Activated CD8-positive, alpha-beta memory T cell treated with anti-CD3 and anti-CD28 coated beads, Interleukin-2, amount 50 U/mL, for 4 hours (primary cell): ENCODE results near the gene ARHGEF28.

Experiments
- DNase-seq: peaks from one replicate; pipeline ENCODE4 v3.0.0-alpha.2; 2020

The ARHGEF28 gene

DNA sequence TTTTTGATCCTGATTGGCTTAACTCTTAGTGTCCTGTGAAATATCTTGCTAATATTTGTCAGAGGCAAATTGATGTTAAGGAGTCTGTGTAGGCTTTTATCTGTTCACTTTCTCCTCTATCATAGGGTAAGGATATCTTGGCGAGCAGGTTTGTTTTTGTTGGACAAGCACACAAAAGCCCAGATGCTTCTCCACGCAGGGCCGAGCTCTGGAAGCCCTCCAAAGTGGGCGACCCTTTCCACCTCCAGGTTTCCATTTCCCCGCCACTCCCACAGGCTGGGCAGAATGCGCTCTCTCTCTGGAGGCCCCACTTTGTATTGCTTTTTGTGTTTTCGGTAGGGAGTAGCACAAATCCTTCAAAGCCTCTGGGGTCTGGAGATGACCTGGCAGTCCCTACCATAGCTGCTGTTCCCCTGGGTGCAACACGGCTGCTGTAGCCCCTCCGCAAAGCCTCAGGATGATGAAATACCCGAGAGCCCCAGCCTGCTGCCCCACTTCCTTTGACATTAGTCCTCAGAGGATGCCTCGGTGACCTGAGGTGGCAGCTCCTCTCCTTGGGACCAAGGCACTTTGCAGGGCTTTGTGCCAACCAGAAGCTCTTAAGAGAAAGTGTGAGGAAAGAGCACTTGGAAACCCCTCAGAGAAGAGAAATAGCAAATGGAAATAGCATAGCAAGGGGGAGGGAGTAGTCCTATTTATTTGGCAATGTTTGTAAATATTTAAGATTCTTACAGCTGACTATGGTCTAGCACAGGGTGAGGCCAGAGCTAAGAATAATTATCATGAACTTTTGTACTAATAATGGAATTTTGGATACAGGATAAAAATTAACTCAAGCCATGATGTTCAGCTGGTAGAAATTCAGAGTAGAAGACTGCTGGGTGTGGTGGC is 122.8 kb downstream of the ARHGEF28 start:
- no peak for DNase-seq

DNA sequence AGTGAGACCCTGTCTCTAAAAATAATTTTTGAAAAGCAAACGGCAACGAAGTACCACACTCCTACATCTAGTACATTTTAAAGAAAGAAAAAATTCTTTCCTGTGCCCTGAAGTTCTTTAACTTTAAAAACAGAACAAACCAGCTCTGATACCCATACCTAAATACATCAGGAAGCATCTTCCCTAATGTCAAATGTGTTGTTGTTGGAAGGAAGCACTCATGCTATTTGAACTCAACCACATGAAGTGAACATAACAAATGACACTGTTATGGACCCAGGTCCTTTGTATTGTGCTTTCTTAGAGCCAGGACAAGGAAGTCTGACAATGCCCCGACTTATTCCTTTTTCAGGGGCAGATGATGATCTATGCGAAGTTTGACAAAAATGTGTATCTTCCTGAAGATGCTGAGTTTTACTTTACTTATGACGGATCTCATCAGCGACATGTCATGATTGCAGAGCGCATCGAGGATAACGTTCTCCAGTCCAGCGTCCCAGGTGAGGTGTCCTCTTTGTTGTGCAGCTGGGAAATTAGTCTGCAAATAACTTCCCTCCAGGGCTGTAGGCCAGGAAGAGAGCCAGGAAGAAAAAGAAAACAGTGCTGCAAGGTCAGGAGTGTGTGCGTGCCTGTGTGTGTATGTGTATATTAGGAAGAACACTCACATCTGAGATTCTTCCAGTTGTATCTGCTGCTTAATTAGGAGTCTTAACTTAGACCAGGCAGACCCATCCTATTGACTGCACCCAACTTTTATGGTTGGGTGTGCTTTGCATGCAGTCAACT is 123.7 kb downstream of the ARHGEF28 start:
- no peak for DNase-seq

DNA sequence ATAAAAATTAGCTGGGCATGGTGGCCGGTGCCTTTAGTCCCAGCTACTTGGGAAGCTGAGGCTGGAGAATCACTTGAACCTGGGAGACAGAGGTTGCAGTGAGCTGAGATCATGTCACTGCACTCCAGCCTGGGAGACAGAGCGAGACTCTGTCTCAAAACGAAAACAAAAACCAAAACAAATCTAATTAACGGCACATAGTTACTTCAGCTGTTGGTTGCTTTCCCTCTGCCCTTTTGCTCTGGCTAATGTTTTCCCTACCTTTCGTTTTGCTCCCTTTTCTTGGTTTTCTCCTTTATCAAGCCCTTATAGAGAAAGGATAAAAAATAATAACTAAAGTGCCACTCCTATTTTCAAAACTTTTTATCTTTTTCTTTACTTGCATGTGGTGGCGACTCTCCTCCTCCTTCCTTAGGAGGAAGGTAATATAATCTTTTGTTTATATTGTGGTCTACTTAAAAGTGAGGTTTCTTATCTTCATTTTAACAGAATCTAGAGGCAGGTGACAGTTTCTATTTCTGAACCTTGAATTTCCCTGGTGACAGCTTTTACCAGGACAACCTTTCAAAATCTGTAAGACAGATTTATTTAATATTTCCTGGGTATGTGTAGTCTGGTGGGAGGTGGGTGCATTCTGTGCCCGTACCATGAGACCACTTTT is 125.4 kb downstream of the ARHGEF28 start:
- DNase-seq, result no peak

DNA sequence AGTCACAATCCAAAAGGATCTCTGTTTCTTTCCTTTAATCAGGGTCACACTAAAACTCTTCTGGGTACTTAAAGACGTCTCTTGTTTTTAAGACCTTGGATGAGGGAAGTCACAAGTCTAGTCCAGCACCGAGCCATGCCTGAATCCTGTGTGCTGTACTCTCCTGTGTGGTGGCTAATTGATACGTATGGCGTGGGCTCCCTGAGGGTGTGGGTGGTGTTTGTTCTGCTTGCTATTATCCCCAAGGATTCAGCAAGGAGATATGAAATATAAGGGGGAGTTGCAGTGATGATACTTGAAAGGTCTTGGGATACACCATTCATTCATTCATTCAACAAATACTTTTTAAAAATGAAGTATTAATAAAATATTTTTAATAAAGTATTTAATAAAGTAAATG is 128.3 kb downstream of the ARHGEF28 start:
- no peak for DNase-seq

DNA sequence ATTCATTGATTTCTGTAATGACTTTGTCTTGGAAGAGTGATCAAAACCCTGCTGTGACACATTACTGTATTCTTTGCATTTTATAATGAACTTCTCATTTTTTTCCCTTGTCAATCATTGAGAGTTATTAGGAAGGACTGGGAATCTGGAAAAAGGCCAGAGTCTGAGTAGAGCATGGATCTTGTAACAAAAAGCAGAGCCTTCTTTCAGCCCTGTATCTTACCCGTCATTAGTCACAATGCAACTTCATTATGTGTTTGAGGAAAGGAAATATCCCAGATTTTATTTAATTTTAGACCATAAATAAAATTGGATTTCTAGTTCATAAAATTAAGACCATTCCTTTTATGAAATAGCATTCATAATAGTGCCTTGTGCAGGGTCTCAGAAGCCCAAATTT is 131.4 kb downstream of the ARHGEF28 start:
- DNase-seq, result no peak

DNA sequence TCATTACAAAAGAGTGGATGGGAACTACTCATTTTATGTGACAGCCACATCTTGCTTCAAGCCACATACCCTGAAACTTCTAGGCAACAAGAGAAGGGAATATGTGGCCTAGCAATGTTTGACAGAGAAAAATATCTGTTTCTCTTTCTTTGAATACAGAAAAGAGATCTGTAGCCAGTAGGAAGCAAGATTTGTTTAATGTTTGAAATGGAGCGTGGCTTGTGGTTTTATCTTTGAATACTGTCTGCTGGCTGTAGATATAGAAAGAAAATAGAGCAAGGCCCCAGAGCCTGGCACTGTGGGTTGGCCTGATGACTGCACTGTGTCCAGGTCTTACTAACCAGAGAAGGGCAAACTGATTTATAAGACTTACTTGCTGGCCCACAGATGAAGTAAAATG is 133.8 kb downstream of the ARHGEF28 start:
- DNase-seq, result no peak

DNA sequence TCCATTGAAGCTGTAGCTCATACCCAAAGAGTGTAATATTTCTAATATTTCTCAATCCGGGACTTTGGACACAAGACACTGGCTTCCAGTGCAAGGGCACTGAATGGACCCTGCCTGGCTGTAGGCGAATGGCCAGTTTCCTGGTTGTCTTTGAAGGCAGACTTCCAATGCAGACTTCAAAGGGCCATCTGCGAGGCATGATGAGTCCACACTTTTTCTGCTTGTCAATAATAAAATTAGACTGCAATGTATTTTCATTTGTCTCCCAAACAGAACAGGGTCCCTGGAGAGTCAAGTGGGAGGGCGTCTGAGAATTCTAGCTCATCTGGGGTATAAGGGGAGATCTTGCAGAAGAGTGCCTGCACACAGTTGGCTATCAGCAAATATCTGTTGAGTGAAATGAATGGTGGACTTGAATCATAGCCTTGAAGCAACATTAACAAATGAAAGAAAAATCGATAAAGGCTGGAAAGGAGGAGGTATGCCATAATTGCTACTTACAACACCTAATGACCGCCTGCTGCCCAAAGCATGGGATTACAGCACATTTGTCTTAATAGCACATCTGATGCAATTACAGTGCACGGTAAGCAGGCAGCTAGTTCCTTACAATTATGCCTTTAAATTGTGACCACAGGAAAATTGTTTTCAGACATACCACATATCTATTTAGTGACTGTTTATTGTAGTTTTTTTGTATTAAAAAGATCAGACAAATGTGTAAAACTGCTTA is 137.5 kb downstream of the ARHGEF28 start:
- no peak for DNase-seq

DNA sequence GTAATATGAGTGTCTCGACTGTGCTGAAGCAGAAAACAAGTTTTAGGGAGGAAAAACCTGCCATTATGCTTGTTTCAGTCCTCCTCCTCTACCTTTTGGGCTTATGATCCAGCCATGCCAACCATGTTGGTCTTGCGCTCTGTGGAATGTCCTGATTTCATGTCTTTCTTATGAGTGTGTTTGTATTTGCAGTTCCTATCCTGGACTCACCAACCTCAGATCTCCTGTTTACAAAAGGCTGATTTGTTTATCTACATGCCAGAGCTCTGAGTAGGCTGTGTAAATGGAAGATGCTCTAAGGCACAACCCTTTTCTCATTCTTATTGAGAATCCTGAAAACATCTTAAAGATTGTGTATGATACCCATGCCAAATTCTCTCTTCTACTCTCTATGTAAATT is 138.6 kb downstream of the ARHGEF28 start:
- no peak for DNase-seq

DNA sequence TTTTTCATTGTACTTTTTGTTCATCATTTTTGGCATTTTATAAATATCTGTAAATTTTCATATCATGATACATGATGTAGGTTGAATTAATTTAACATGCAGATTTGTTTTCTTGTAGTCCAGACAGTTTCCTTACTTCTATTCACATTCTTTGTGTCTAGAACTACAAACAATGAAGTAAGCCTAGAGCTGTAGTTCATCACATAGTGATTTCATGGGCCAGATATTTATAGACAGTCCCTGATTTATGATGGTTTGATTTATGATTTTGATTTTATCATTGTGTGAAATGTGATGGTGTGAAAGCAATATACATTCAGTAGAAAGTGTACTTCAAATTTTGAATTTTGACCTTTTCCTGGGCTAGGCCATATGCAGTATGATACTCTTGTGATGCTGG is 139.0 kb downstream of the ARHGEF28 start:
- no peak for DNase-seq

DNA sequence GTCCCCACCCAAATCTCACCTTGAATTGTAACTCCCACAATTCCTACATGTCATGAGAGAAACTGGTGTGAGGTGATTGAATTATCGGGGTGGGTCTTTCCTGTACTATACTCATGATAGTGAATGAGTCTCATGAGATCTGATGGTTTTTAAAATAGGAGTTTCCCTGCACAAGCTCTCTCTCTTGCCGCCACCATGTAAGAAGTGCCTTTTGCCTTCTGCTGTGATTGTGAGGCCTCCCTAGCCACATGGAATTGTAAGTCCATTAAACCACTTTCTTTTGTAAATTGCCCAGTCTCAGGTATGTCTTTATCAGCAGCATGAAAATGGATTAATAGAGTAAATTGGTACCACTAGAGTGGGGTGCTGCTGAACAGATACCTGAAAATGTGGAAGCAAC is 140.9 kb downstream of the ARHGEF28 start:
- no peak for DNase-seq

DNA sequence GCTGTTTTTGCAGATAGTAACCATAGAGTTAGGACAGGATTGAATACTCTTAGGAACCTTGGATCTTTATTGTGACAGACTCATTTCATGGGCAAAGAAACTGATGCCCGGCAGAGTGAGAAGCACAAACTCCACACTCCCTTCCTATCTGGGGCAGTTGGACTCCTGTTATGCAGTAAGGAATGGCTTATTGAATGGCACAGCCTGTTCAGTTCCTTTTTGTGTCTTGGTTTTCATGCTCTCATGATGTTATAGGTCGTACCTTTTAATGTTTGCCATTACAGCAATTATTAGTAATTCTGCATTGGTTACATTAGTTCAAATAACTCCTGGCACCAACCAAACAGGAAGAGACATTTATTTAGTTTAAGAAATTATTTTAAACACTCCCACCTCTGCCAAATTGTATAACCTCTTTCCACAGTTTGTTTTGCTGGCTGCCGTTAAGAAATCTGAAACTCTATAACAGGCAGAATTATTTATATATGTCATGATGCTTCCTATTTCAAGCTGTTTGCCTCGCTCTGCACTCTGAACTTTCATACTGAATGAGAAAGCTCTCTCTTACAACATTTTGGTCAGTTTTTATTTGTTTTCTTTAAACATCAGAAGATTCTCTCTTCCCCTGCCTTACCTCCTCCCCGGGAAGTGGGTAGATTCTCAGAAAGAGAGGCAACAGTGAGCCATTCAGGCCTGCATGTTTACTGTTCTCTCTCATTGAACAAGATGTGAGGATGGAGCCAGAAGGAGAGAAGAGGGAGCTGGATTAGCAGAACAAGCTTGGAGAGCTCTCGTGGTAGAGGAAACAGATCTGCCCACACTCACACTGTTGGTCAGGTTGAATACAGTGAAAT is 144.4 kb downstream of the ARHGEF28 start:
- no peak for DNase-seq

DNA sequence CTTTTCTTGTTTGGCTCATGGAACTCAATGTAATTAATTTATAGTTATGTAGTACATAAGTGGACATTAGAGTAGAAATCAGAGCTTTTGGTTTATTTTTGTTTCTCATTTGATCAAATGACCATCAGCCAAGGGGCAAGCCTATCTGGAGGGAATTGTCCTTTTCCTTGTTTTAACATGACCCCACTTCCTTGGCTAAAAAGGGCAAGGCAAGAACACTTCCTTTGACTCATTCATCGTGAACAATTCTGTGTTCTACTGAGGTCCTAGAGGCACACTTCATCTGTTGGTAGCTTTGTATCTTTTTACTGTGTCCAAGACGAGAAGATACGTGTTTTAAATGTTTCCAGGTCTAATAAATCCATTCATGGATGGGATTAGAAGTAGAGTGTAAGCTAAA is 148.9 kb downstream of the ARHGEF28 start:
- DNase-seq, result no peak

DNA sequence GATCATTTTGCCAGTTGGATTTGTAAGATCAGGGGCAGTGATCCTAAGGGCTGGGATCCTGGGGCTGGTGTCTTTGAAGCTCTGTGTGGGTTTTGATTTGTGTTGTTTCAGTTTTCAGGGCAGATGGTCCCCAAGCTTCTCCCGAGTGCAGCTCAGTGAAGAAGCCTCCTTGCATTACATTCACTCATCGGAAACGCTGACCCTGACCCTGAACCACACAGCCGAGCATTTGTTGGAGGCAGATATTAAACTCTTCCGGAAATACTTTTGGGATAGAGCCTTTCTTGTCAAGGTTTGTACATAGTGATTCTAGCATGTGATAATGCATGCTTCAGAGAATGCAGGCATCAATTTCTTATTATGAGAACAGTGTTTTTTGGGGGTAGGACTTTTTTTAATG is 150.4 kb downstream of the ARHGEF28 start:
- DNase-seq, result no peak

DNA sequence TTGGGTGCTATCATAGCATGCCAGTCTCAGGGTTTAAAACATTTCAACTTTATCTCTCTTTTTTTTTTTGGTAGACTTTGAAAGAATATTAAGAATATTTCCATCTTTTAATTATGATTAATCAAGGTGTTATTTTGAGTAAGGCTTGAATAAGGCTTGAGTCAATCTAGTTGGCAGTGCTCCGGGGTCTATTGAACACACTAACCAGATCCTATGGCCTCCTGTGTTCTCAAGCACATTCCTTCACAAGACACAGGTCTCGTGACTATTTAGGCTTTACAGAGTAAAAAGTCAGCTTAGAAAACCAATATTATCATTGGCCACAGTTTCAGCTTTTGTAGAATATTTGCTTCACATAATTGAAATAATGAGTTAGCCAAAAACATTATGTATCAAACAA is 151.2 kb downstream of the ARHGEF28 start:
- no peak for DNase-seq

DNA sequence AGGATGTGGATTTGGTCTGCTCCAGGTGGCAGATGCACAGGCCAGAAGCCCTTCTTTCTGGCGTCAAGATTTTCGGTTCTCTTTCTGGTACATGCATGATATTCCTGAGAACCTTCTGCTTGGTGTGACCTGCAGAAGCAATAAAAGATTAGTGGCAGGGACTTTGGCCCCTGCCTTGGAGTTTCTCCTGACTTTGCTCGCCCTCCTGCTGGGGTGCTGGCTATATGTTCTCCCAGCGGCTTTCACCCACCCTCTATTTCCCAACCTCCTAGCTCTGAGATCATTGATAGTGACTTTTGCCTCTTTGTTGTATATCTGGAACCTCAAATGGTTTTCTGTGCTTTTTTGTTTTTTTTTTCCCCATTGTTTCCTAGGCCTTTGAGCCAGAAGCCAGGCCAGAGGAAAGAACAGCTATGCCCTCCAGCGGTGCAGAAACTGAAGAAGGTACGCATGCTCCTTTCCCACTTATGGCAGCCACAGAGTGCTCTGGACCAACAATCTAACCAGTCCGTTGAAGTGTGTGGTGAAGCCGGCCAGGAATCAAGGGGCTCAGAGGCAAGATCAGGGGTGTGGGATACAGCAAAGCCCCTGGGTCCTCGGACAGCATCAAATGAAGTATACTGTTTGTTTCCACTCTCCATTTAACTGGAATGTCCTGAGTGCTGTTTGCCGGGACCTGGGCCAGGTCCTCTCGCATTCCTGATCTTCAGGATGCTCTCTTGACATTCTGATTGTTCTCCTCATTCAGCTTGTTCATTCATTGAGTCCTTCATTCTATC is 154.5 kb downstream of the ARHGEF28 start:
- no peak for DNase-seq

DNA sequence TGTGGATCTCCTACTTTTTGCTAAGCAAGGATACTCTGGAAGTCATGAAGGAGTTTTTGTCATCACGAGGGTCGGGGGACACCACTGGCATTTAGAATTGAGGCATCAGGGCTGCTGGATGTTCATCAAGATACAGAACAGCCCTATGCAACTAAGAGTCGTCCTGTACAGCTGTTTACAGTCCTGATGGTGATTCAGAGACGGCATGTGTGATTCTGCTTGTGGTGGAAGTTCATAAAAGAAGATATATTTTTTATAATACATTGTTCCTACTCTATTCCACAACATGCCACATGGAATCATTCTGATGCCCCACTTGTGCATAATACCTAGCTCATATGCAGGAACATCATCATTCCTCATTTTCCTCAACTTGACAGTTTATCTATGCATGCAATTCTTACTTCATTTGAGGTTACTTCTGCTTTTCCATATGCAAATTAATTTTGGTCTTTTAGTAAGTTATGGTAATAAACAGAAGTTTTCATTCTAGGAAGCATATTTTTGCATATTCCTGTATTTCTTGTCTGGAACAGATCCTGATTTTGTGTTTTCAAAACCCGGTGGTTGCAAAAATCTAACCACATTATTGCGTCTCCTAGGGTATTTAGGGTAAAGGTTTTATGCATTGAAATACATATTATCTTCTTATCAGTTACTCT is 155.2 kb downstream of the ARHGEF28 start:
- no peak for DNase-seq

DNA sequence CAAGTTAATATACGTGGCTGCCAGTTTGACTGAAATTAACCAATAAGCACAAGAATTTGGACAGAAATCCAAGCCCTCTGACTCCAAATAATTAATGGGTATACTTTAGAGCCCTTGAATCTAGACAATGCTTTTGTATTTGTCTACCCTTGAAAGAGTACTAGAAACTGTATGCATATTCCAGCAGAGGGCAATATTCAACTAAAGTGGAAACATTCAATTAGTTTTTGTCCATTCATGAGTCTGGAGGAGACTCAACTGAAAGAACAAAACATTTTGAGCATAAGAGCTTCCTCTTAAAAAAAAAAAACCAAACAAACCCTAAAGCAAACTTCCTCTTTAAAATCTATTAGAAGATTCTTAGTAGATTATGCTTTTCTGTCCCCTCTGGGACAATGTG is 157.8 kb downstream of the ARHGEF28 start:
- no peak for DNase-seq

DNA sequence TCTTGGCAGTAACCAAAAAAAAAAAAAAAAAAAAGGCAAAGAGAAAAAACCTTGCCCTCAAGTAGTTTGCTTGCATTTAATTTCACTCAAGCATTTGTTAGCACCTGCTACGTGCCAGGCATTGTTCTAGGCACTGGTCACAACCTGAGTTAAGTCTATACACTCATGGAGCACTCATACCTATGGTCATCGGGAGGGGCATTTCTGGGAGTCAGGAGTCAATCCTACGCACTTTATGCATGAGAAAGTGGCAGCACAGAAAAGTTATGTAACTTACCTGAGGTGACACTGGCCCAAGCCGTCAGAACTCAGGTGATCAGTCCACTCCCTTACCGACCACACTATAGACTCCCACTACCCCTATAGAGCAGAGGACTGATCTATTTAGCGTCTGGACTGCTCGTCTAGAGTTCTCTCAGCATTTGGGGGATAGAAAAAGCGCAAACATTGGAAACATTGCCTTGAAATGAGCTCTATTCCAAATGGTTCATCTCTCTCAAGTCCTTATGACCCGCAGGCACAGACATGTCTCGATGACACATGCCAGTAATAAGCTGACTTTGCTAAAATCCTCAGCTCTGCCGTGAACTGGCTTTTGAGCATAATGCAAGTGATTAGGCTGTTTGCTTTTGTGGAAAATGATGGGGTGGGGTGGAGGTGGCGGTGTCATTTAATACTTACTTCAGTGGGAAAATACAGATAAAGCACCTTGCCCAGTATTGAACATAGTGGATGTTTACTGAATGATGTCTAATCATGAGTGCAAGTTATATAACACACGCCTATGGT is 160.2 kb downstream of the ARHGEF28 start:
- no peak for DNase-seq

DNA sequence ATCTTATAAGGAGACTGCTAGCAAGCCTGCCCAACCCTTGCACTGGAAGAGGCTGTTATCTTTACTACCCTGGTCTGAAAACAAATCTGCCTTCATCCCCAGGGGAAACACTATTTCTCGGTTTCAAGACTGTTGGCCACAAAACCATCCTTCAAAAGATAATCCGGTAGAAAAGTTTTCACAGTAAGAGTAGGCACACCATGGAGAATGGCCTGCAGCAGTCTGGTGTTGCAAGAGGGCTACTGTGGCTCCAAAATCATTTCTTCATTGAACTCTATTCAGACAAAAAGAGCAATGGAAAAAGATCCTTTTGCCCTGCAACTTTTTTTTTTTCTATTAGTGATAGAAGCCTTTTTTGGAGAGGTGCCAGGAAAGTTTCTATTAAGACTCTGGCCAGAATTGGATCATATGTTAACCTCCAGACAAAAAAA is 163.9 kb downstream of the ARHGEF28 start:
- no peak for DNase-seq

DNA sequence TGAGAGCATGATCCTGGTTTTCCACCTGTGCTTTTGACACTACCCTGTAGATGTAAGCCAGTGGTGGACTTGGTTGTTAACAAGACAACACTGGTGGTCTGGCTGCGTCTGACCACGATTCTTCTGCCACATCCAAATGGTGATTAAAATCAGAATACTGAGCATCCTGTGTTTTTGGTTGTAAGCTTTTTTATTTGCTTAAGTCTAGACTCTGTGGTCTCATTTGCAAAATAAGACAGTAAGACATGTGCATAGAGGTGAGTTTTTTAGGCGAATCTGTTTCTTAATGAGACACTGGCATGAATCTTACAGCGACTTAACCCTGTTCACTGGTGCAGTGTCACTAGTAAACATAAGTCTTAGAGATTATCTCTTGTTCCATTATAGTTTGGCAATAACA is 165.4 kb downstream of the ARHGEF28 start:
- DNase-seq, result no peak
